ENCODE results near the gene GHRL.

GHRL gene

GRCh38 chr3:10285272-10286132 lies 7.2 kb downstream of the GHRL start:
- no peak for DNase-seq (ENCODE audit: extremely low spot score)
- ChIA-PET POLR2A (no interaction called here), CTCF (interaction anchor here (0.9 to 3.0 kb wide), 7 partner anchors 9 to 352 kb away, joined by 3 to 16 read pairs (median 3); partner anchors contain the start of gene CRELD1)
- no peak for TF ChIP-seq CTCF (IDR thresholded peaks at IDR 0.05; ENCODE audit: control extremely low read depth, extremely low read depth, low read depth, missing control alignments)

- ChIA-PET CTCF (interaction anchor here (3.0 kb wide), 1 partner anchor 351 kb away, joined by 12 read pairs; the partner anchor contains the start of gene CRELD1), POLR2A (no interaction called here)
- DNase-seq (ENCODE audit: extremely low spot score): no peak
- no peak for TF ChIP-seq CTCF (IDR thresholded peaks at IDR 0.05; ENCODE audit: control extremely low read depth, extremely low read depth, low read depth, missing control alignments)
Observed at GRCh38 chr3:10284496-10284895, 8.3 kb downstream of the GHRL start.

GRCh38 chr3:10283638-10284037 lies 9.1 kb downstream of the GHRL start:
- DNase-seq (ENCODE audit: extremely low spot score): no peak
- TF ChIP-seq CTCF (IDR thresholded peaks at IDR 0.05; ENCODE audit: control extremely low read depth, extremely low read depth, low read depth, missing control alignments): no peak
- ChIA-PET POLR2A (no interaction called here), CTCF (interaction anchor here (0.7 to 3.0 kb wide), 4 partner anchors 10 to 350 kb away, joined by 3 to 12 read pairs (median 5); partner anchors contain the start of genes CRELD1 and GHRL)

- DNase-seq (ENCODE audit: extremely low spot score): no peak
- CTCF ChIA-PET: interaction anchor here (1.7 to 2.4 kb wide), 2 partner anchors 11 to 18 kb away, joined by 4 to 7 read pairs; no protein-coding TSS in a partner anchor
- POLR2A ChIA-PET: no interaction called here
- no peak for TF ChIP-seq CTCF (IDR thresholded peaks at IDR 0.05; ENCODE audit: control extremely low read depth, extremely low read depth, low read depth, missing control alignments)
Observed at GRCh38 chr3:10281951-10282350, 10.8 kb downstream of the GHRL start.

- POLR2A ChIA-PET: no interaction called here
- CTCF ChIA-PET: interaction anchor here (2.4 kb wide), 2 partner anchors 11 to 17 kb away, joined by 5 to 7 read pairs; no protein-coding TSS in a partner anchor
- TF ChIP-seq CTCF (IDR thresholded peaks at IDR 0.05; ENCODE audit: control extremely low read depth, extremely low read depth, low read depth, missing control alignments): no peak
- no peak for DNase-seq (ENCODE audit: extremely low spot score)
Observed at GRCh38 chr3:10280571-10280970, 12.2 kb downstream of the GHRL start.

- POLR2A ChIA-PET: no interaction called here
- CTCF ChIA-PET: interaction anchor here (2.4 kb wide), 2 partner anchors 10 to 16 kb away, joined by 5 to 7 read pairs; no protein-coding TSS in a partner anchor
- DNase-seq (ENCODE audit: extremely low spot score): no peak
- no peak for TF ChIP-seq CTCF (IDR thresholded peaks at IDR 0.05; ENCODE audit: control extremely low read depth, extremely low read depth, low read depth, missing control alignments)
Observed at GRCh38 chr3:10280177-10280529, 12.6 kb downstream of the GHRL start.

Measured in GM10248 (cell line).